ENCODE results near the gene SKOR2. TPM values are rescaled to one million over a fixed set of nuclear protein-coding genes. Genes with fewer than 3 reads are reported as not detected.
"Not testable (repeated sequence)": the region's sequence is repeated elsewhere in the genome, so short reads cannot be mapped to it uniquely, and the experiment has no call there.

The SKOR2 gene
- total RNA-seq, 1 donor from 2014 or later: not detected

DNA sequence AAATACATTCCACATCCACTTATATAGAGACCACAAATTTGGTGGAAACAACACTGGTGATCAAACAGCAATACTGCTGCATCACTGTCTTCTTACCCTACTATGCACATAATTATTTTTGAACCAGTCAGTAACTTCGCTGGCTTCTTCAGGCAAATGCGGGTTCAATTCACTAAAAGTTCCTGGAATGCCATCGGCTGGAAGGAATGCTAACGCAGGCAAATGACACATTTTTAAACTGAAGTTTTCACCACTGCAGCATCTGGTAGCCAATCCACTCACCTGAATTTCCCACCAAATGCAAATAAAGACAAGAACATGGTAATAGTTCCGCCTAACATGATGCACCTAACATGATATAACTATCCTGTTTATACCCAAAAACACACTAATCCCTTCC lies 91.2 kb downstream of the SKOR2 start:
- TF ChIP-seq, protein P1, sequence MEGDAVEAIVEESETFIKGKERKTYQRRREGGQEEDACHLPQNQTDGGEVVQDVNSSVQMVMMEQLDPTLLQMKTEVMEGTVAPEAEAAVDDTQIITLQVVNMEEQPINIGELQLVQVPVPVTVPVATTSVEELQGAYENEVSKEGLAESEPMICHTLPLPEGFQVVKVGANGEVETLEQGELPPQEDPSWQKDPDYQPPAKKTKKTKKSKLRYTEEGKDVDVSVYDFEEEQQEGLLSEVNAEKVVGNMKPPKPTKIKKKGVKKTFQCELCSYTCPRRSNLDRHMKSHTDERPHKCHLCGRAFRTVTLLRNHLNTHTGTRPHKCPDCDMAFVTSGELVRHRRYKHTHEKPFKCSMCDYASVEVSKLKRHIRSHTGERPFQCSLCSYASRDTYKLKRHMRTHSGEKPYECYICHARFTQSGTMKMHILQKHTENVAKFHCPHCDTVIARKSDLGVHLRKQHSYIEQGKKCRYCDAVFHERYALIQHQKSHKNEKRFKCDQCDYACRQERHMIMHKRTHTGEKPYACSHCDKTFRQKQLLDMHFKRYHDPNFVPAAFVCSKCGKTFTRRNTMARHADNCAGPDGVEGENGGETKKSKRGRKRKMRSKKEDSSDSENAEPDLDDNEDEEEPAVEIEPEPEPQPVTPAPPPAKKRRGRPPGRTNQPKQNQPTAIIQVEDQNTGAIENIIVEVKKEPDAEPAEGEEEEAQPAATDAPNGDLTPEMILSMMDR (IDR thresholded peaks at IDR 0.05): no peak
- no peak for TF ChIP-seq EZH2phosphoT487 (IDR thresholded peaks at IDR 0.05)
- TF ChIP-seq EZH2 (IDR thresholded peaks at IDR 0.05): no peak
- Mint-ChIP-seq H3K36me3 (peaks cover 9% of the 10 kb centered on the region), H3K4me3 (no peak overlapping the region), H3K9me3 (no peaks in the 10 kb centered on the region), H3K4me1 (no peaks in the 10 kb centered on the region), H3K27ac (no peak overlapping the region), H3K27me3 (ENCODE audit: insufficient read depth, low read depth) (no peaks in the 10 kb centered on the region)
- Histone ChIP-seq H3K4me1 (no peaks in the 10 kb centered on the region), H2AFZ (replicated peaks) (no peak overlapping the region), H3K36me3 (peaks cover 2% of the 10 kb centered on the region), H3K9ac (no peak overlapping the region), H3K27me3 (no peaks in the 10 kb centered on the region), H3F3A (ENCODE audit: low read depth) (peaks cover 4% of the 10 kb centered on the region), H3K79me2 (ENCODE audit: low read depth) (peaks cover 90% of the 10 kb centered on the region), H3K4me3 (no peak overlapping the region), H3K9me3 (ENCODE audit: low read depth) (no peaks in the 10 kb centered on the region), H3K4me2 (no peak overlapping the region), H3K27ac (no peak overlapping the region), H4K20me1 (ENCODE audit: low read depth) (peaks cover 20% of the 10 kb centered on the region)
- no peak for DNase-seq (ENCODE audit: low spot score)

- DNase-seq (ENCODE audit: low spot score); H3K4me3 ChIP-seq; H3K27ac ChIP-seq; H3K9ac ChIP-seq; H3K4me3 Mint-ChIP-seq; H3K4me1 ChIP-seq; H3K36me3 ChIP-seq; H3K9me3 ChIP-seq (ENCODE audit: low read depth); H3K9me3 Mint-ChIP-seq; H2AFZ ChIP-seq (replicated peaks); H3K36me3 Mint-ChIP-seq; H3K27me3 ChIP-seq; H3K27me3 Mint-ChIP-seq (ENCODE audit: insufficient read depth, low read depth); H3K4me2 ChIP-seq; H3K27ac Mint-ChIP-seq; H3K4me1 Mint-ChIP-seq: not testable (repeated sequence)
- Histone ChIP-seq H4K20me1 (ENCODE audit: low read depth) (peaks cover 11% of the 10 kb centered on the region), H3F3A (ENCODE audit: low read depth) (peaks cover 20% of the 10 kb centered on the region), H3K79me2 (ENCODE audit: low read depth) (peaks cover 72% of the 10 kb centered on the region)
Observed at GRCh38 chr18:47158404-47158803, 93.1 kb downstream of the SKOR2 start.

Small RNA genes within 50 kb of the gene (small RNA-seq; reads per million reads assigned to genes)
- not detected for gene RNU6-1131P

Other genes with a start within 250 kb of the SKOR2 start
- gene ELOA2, start 216.0 kb downstream of the SKOR2 start, total RNA-seq (ENCODE audit: low replicate concordance): not detected in 2 replicates
- gene HDHD2, start 101.2 kb downstream of the SKOR2 start, total RNA-seq (ENCODE audit: low replicate concordance): 54.4 and 85.0 TPM in 2 replicates
- gene IER3IP1, start 75.3 kb downstream of the SKOR2 start, total RNA-seq (ENCODE audit: low replicate concordance): 10.9 and 16.6 TPM in 2 replicates